ENCODE measurements around the gene WIPF2.
"Not testable (repeated sequence)": the region's sequence is repeated elsewhere in the genome, so short reads cannot be mapped to it uniquely, and the experiment has no call there.

WIPF2 gene

GRCh38 chr17:40298726-40299125, 79.6 kb downstream of the WIPF2 start:
- TF ChIP-seq, protein P1, sequence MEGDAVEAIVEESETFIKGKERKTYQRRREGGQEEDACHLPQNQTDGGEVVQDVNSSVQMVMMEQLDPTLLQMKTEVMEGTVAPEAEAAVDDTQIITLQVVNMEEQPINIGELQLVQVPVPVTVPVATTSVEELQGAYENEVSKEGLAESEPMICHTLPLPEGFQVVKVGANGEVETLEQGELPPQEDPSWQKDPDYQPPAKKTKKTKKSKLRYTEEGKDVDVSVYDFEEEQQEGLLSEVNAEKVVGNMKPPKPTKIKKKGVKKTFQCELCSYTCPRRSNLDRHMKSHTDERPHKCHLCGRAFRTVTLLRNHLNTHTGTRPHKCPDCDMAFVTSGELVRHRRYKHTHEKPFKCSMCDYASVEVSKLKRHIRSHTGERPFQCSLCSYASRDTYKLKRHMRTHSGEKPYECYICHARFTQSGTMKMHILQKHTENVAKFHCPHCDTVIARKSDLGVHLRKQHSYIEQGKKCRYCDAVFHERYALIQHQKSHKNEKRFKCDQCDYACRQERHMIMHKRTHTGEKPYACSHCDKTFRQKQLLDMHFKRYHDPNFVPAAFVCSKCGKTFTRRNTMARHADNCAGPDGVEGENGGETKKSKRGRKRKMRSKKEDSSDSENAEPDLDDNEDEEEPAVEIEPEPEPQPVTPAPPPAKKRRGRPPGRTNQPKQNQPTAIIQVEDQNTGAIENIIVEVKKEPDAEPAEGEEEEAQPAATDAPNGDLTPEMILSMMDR (IDR thresholded peaks at IDR 0.05; ENCODE audit: low read length, missing control alignments), result no peak
- no peak overlapping the region for H3K4me3 ChIP-seq (replicated peaks; ENCODE audit: low read depth, low read length)
- peak; percentile 49 for DNase-seq (ENCODE audit: low read depth)

- not testable (repeated sequence) for DNase-seq (ENCODE audit: low read depth); H3K4me3 ChIP-seq (replicated peaks; ENCODE audit: low read depth, low read length)
Measured at GRCh38 chr17:40299159-40299757, 80.2 kb downstream of the WIPF2 start.

GRCh38 chr17:40301315-40301714, 82.2 kb downstream of the WIPF2 start:
- DNase-seq (ENCODE audit: low read depth), result no peak
- TF ChIP-seq, protein P1 (IDR thresholded peaks at IDR 0.05; ENCODE audit: low read length, missing control alignments), result no peak
- H3K4me3 ChIP-seq (replicated peaks; ENCODE audit: low read depth, low read length), result no peak overlapping the region

DNA sequence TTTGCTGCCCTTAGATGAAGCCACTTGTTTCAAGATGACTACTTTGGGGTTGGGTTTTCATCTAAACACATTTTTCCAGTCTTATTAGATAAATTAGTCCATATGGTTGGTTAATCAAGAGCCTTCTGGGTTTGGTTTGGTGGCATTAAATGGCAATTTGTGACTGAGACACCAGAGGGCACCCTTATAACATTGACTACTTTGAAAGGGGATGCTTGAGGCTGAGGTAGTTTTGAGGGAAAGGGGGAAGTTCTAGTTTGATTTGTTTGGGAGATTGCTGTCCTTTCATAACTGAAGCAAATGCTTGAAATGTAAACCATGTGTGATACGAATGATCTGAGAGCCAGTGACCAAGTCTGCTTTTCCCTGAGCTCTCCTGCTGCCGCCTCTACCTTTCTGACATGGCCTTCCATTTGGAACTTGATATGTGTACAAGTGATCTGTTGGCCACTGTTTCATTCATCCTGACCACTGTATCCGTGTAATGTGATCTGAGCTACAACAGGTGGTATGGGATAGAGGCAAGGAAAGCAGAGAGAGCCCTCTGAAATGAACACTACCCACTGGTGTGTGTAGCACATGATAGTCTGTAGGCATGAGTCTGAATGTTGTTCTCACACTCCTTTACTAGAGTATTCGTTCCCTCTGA, 84.0 kb downstream of the WIPF2 start:
- no peak overlapping the region for H3K4me3 ChIP-seq (replicated peaks; ENCODE audit: low read depth, low read length)
- peak; percentile 83 for DNase-seq (ENCODE audit: low read depth)
- TF ChIP-seq, protein P1 (IDR thresholded peaks at IDR 0.05; ENCODE audit: low read length, missing control alignments), result peak; percentile 72

DNA sequence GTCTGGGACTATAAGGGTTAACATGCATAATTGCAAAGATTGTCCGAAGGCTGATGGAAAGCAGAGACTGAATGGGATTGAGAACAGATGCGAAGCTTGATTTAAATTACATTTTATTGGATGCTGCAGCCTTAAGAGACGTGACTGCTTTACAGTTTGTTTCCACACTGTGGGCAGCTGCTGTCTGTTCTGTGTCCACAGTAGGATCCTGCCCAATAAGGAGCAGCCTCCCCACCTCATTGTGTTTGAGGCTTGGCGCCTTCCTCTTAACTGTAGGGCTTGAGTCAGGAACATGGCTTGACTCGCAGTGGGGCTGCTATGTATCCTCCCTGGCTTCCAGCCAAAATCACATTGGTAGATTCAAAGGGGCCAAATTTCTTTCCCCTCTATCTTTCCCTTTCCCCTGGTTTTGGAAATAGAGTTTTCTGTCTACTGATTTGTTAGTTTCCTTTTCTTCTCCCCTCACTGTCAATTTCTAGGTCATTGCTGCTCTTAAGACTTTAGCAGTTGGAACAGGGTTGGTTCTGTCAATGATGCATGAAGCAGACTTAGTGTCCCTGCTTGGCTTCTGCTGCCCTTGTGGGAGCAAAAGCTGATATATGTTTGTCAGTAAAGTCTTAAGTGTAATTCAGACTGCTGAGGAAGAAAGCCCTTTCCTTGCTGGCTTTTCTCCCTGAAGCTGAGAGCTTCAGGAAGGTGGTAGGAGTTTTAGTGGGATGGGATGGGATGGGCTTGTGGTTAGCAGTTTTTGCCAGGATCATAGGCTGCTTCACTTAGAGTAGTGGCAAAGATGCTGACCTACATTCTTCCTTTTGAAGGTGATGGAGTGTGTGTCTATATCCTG, 84.8 kb downstream of the WIPF2 start:
- no peak overlapping the region for H3K4me3 ChIP-seq (replicated peaks; ENCODE audit: low read depth, low read length)
- peak; percentile 74 for DNase-seq (ENCODE audit: low read depth)
- TF ChIP-seq, protein P1 (IDR thresholded peaks at IDR 0.05; ENCODE audit: low read length, missing control alignments), result no peak

DNA sequence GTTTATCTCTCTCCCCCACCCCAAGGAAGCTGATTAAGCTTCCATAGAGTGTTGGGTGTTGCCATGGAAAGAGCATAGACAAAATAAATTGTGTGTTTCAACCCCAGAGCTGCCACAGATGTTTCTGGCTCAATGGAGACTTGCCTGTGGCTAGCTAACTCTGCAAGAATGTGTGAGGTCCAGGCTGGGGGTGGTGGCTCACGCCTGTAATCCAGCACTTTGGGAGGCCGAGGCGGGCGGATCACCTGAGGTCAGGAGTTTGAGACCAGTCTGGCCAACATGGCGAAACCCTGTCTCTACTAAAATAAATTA, 85.4 kb downstream of the WIPF2 start:
- H3K4me3 ChIP-seq (replicated peaks; ENCODE audit: low read depth, low read length), result not testable (repeated sequence)
- peak; percentile 76 for DNase-seq (ENCODE audit: low read depth)

DNA sequence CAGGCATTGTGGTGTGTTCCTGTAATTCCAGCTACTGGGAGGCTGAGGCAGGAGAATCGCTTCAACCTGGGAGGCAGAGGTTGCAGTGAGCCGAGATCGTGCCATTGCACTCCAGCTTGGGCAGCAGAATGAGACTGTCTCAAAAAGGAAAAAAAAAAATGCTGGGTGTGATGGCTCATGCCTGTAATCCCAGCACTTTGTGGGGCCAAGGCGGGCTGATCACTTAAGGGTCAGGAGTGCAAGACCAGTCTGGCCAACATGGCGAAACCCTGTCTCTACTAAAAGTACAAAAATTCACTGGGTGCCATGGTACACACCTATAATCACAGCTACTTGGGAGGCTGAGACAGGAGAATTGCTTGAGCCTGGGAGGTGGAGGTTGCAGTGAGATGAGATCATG, 85.8 kb downstream of the WIPF2 start:
- DNase-seq (ENCODE audit: low read depth); H3K4me3 ChIP-seq (replicated peaks; ENCODE audit: low read depth, low read length): not testable (repeated sequence)

- no peak for DNase-seq (ENCODE audit: low read depth)
- no peak overlapping the region for H3K4me3 ChIP-seq (replicated peaks; ENCODE audit: low read depth, low read length)
- TF ChIP-seq, protein P1 (IDR thresholded peaks at IDR 0.05; ENCODE audit: low read length, missing control alignments), result no peak
Measured at GRCh38 chr17:40306395-40306794, 87.3 kb downstream of the WIPF2 start.
